Suprapubic skin (tissue), 4 donors: Measurements from ENCODE around the gene KRTAP4-4. TPM values are rescaled to one million over a fixed set of nuclear protein-coding genes. Genes with fewer than 3 reads are reported as not detected.
"Not testable (repeated sequence)": the region's sequence is repeated elsewhere in the genome, so short reads cannot be mapped to it uniquely, and the experiment has no call there.

Experiments used
- DNase-seq, 2 donors: peaks; one replicate each; pipeline ENCODE4 v3.0.0-alpha.2; 2019; ENCODE audit warnings: low spot score in 2 of 2
- H3K27ac ChIP-seq: fragments of 200-600 bp; sonication (generic); one replicate; pipeline ENCODE4 v1.5.1; 2019
- H3K27me3 ChIP-seq: fragments of 200-600 bp; sonication (generic); one replicate; pipeline ENCODE4 v1.5.1; 2019
- H3K36me3 ChIP-seq: fragments of 200-600 bp; sonication (generic); one replicate; pipeline ENCODE4 v1.5.1; 2019
- H3K4me1 ChIP-seq: fragments of 200-600 bp; sonication (generic); one replicate; pipeline ENCODE4 v1.5.1; 2019
- H3K4me3 ChIP-seq: fragments of 200-600 bp; sonication (generic); one replicate; pipeline ENCODE4 v1.5.1; 2019; ENCODE audit warnings: mild to moderate bottlenecking
- H3K9me3 ChIP-seq: fragments of 200-600 bp; sonication (generic); one replicate; pipeline ENCODE4 v1.5.1; 2019
- EP300 ChIP-seq: sonication (generic); formaldehyde crosslinking; IDR thresholded peaks from one replicate; pipeline ENCODE4 v1.6.1; 2017; ENCODE audit warnings: antibody characterized with exemption
- POLR2A ChIP-seq, 2 donors: fragments of 450-650 bp; IDR thresholded peaks; one replicate each; pipeline ENCODE4 v1.6.1; 2017; ENCODE audit warnings: antibody characterized with exemption in 2 of 2, mild to moderate bottlenecking in 2 of 2, moderate library complexity in 2 of 2
- POLR2AphosphoS5 ChIP-seq, 3 donors: sonication (generic); formaldehyde crosslinking; IDR thresholded peaks; one replicate each; pipeline ENCODE4 v1.6.1; 2017; ENCODE audit warnings: antibody characterized with exemption in 3 of 3
- WGBS: methylation state at CpG from one replicate; pipeline ENCODE4 v1.1.5; 2018; 5-methylcytosine and 5-hydroxymethylcytosine counted together
- total RNA-seq, 4 donors: library from RNA; depleted of rRNA; stranded (reverse); fragments of >200 nt; gene quantifications; one replicate each; pipeline ENCODE4 v1.1.0, GENCODE V29; 2016
- TF ChIP-seq, protein P1 (sequence below), 2 donors: fragments of 200-600 bp in 1 of 2; fragments of 450-650 bp in 1 of 2; sonication (generic) in 1 of 2; IDR thresholded peaks; one replicate each; pipeline ENCODE4 v1.5.1; 2016 to 2019; ENCODE audit warnings: antibody characterized with exemption in 2 of 2, mild to moderate bottlenecking in 1 of 2, moderate library complexity in 1 of 2

KRTAP4-4 gene
- total RNA-seq, 4 donors from 2014 or later: 7.7 to 81.7 (median 24.6) TPM; not detected in 1

GRCh38 chr17:41126412-41126811 lies 34.1 kb downstream of the KRTAP4-4 start:
- no peaks in the 10 kb centered on the region for H3K36me3 ChIP-seq
- 87% methylated on average over 3 of the region's 3 CpGs for WGBS
- H3K4me1 ChIP-seq: no peaks in the 10 kb centered on the region
- H3K4me3 ChIP-seq: no peak overlapping the region
- TF ChIP-seq POLR2AphosphoS5 (IDR thresholded peaks at IDR 0.05): no peak
- no peak for TF ChIP-seq EP300
- TF ChIP-seq, protein P1, sequence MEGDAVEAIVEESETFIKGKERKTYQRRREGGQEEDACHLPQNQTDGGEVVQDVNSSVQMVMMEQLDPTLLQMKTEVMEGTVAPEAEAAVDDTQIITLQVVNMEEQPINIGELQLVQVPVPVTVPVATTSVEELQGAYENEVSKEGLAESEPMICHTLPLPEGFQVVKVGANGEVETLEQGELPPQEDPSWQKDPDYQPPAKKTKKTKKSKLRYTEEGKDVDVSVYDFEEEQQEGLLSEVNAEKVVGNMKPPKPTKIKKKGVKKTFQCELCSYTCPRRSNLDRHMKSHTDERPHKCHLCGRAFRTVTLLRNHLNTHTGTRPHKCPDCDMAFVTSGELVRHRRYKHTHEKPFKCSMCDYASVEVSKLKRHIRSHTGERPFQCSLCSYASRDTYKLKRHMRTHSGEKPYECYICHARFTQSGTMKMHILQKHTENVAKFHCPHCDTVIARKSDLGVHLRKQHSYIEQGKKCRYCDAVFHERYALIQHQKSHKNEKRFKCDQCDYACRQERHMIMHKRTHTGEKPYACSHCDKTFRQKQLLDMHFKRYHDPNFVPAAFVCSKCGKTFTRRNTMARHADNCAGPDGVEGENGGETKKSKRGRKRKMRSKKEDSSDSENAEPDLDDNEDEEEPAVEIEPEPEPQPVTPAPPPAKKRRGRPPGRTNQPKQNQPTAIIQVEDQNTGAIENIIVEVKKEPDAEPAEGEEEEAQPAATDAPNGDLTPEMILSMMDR (IDR thresholded peaks at IDR 0.05): no peak
- TF ChIP-seq POLR2A (IDR thresholded peaks at IDR 0.05): no peak
- H3K27ac ChIP-seq: no peak overlapping the region
- no peak for DNase-seq
- no peaks in the 10 kb centered on the region for H3K9me3 ChIP-seq
- no peaks in the 10 kb centered on the region for H3K27me3 ChIP-seq

- no peaks in the 10 kb centered on the region for H3K36me3 ChIP-seq
- H3K4me3 ChIP-seq: no peak overlapping the region
- no peaks in the 10 kb centered on the region for H3K4me1 ChIP-seq
- H3K27me3 ChIP-seq: no peaks in the 10 kb centered on the region
- no peak for DNase-seq
- TF ChIP-seq POLR2AphosphoS5 (IDR thresholded peaks at IDR 0.05) (no peak), EP300 (no peak), POLR2A (IDR thresholded peaks at IDR 0.05) (no peak)
- TF ChIP-seq, protein P1 (IDR thresholded peaks at IDR 0.05): no peak
- H3K9me3 ChIP-seq: no peaks in the 10 kb centered on the region
- 98% methylated on average over 2 of the region's 2 CpGs for WGBS
- H3K27ac ChIP-seq: no peak overlapping the region
Observed at GRCh38 chr17:41125064-41125463, 35.5 kb downstream of the KRTAP4-4 start.

DNA sequence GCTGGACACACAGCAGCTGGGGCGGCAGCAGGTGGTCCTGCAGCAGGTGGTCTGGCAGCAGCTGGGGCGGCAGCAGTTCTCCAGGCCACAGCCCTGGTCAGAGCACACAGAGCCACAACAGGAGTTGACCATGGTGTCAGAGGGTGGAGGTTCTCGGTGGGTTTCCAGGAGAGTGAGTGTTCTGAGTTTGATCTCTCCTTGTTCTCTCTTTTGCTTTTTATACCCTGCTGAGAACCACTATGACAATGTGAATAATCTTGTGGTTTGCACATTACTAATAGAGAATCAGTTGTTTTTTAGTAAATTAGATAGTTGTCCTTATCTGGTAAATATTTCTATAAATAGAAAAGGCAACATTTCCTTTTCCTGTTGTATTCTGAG lies 36.6 kb downstream of the KRTAP4-4 start, which contains the start of gene KRTAP4-12:
TSS of gene KRTAP4-12 (minus strand) at position 192 of the 381 bp plus-strand sequence. CDS start at position 132, 60 bp downstream.
- H3K27ac ChIP-seq, DNase-seq, H3K4me3 ChIP-seq, H3K9me3 ChIP-seq, H3K36me3 ChIP-seq, H3K27me3 ChIP-seq, H3K4me1 ChIP-seq: not testable (repeated sequence)
- WGBS: 100% methylated on average over 1 of the region's 3 CpGs

- H3K4me3 ChIP-seq, H3K36me3 ChIP-seq, H3K27me3 ChIP-seq, H3K4me1 ChIP-seq, H3K9me3 ChIP-seq, H3K27ac ChIP-seq, DNase-seq: not testable (repeated sequence)
- 86% methylated on average over 10 of the region's 12 CpGs for whole genome bisulfite sequencing
Observed at GRCh38 chr17:41123292-41123990, 37.1 kb downstream of the KRTAP4-4 start.

DNA sequence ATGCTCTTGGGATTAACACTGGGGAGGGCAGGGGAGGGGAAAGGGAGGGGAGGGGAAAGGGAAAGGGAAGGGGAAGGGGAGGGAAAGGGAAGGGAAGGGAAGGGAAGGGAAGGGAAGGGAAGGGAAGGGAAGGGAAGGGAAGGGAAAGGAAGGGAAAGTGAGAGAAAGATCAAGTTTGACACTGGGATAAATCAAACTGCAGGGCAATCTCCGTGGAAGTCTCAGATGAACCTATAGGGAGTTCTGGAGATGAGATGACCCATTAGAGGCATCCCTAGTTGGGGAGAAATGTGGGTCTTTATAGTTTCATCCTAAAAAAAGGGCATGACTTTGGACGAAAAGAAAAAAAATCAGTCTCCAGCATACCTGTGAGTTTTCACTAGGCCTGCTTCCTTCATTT lies 38.8 kb downstream of the KRTAP4-4 start:
- Histone ChIP-seq H3K27ac (no peak overlapping the region), H3K4me3 (no peak overlapping the region), H3K36me3 (no peaks in the 10 kb centered on the region), H3K9me3 (no peaks in the 10 kb centered on the region), H3K4me1 (no peaks in the 10 kb centered on the region), H3K27me3 (peaks cover 5% of the 10 kb centered on the region)
- no peak for TF ChIP-seq POLR2A (IDR thresholded peaks at IDR 0.05)
- TF ChIP-seq, protein P1 (IDR thresholded peaks at IDR 0.05): no peak
- no peak for TF ChIP-seq POLR2AphosphoS5 (IDR thresholded peaks at IDR 0.05)
- TF ChIP-seq EP300: no peak
- DNase-seq: no peak
- 88% methylated on average over 2 of the region's 2 CpGs for WGBS

DNA sequence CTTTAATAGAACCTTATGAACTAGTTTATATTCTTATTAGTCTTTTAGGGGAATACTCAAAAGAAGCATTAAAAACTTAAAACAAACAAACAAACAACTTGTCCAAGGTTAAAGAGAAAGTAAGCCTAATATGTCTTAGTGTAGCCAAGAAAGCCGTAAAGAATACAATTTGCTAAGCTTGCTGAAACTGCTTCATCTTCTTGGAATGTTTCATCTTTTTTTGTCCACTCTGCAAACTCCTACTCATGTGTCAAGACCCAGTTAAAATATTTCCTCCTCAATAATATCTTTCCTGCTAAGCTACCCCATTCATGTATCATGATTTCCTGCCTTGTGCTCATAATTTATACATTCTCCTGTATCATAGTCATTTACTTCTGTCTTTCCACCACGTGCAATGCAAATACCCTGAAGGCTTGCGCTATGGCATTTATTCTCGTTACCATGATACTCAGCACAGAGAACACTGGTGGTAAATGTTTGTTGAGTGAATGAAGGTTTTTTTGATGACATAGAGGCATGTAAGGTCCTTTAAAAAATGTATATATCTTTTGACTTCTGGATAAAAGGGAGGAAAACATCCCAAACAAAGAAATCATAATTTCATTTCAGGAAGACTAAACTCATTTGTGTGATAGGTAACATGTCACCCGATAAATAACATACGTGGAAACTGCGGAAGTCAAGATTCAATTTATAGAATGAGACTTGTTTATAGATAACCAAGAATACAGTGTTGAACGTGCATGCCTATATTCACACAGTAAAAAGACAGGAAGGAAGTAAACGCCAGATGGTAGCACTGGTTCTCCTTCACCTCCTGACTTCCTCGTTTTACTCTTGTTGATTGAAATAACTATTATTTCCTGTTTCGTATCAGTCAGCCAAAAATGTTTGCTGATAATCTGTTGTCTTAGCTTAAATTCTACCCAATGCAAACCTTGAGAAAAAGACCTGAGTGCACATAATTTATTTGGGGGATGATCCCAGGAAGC lies 40.6 kb downstream of the KRTAP4-4 start:
- H3K9me3 ChIP-seq, H3K4me3 ChIP-seq, H3K27me3 ChIP-seq, DNase-seq, H3K4me1 ChIP-seq, H3K27ac ChIP-seq, H3K36me3 ChIP-seq: not testable (repeated sequence)
- 64% methylated on average over 11 of the region's 11 CpGs for WGBS
